GM12891 (cell line): ENCODE measurements around the gene CD209.

Experiments
- PAX5 ChIP-seq: IDR thresholded peaks from 2 replicates; pipeline ENCODE4 v1.6.1; 2011; ENCODE audit warnings: low read length, moderate library complexity, mild to moderate bottlenecking; ENCODE audit not compliant: insufficient read depth, severe bottlenecking
- POLR2A ChIP-seq: IDR thresholded peaks from 2 replicates; pipeline ENCODE4 v1.6.1; 2011; ENCODE audit warnings: low read depth, low read length, control low read depth
- POLR2AphosphoS5 ChIP-seq: IDR thresholded peaks from 2 replicates; pipeline ENCODE4 v1.6.1; 2011; ENCODE audit warnings: low read depth, low read length, control low read depth
- SPI1 ChIP-seq: IDR thresholded peaks from 2 replicates; pipeline ENCODE4 v1.6.1; 2011; ENCODE audit warnings: low read depth, low read length, control low read depth
- TAF1 ChIP-seq: IDR thresholded peaks from 2 replicates; pipeline ENCODE4 v1.6.1; 2011; ENCODE audit warnings: low read depth, low read length, control low read depth

DNA sequence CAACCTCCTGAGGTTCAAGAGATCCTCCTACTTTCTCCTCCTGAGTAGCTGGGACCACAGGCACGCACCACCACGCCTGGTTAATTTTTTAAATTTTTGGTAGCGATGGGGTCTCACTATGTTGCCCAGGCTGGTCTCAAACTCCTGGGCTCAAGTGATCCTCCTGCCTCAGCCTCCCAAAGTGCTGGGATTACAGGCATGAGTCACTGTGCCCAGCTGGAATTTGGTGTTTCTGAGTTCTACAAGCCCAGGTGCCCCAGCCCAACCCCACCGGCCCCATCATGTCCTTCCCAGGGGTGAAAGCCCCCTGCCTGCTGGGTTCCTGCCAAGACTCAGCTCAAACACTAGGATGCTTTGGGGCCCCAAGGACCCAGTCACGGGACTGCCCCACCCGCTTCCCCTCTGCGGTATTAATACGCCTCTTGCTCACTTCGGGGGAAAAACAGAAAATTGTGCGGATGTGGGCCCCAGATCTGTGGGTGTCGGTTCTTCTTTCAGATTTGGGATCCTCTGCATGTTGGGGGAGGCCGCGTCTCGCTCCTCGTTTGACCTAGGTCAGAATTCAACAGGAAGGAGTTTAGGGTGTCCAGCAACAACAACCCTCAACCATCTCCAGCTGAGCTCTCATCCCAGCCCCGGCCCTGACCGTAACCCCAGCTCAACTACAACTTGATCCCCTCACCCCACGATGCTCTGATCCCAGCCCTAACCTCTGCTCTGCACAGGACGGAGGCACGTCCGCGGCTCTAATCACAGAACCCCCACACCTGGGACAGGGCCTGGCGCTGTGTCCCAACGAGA is 41.7 kb downstream of the CD209 start:
- TF ChIP-seq POLR2A (no peak), TAF1 (peak; percentile 25; the same call in 1 of the 2 replicates), POLR2AphosphoS5 (peak; percentile 52; the same call in 1 of the 2 replicates), PAX5 (peak; percentile 60), SPI1 (peak; percentile 90)
